Panc1 (cell line): ENCODE data around the gene CDH13.

Experiments used
- TF ChIP-seq, protein P1 (sequence below), 2 experiments: IDR thresholded peaks; 2 replicates each; pipeline ENCODE4 v1.6.1; 2011 to 2012; ENCODE audit warnings: low read depth in 2 of 2, control low read depth in 1 of 2, low read length in 1 of 2, mild to moderate bottlenecking in 1 of 2, moderate library complexity in 1 of 2; ENCODE audit not compliant: insufficient read depth in 1 of 2
- TF ChIP-seq, protein P2 (sequence below): fragments of 450-650 bp; IDR thresholded peaks from 2 replicates; pipeline ENCODE4 v1.5.1; 2017; ENCODE audit warnings: mild to moderate bottlenecking

- TF ChIP-seq, protein P1, sequence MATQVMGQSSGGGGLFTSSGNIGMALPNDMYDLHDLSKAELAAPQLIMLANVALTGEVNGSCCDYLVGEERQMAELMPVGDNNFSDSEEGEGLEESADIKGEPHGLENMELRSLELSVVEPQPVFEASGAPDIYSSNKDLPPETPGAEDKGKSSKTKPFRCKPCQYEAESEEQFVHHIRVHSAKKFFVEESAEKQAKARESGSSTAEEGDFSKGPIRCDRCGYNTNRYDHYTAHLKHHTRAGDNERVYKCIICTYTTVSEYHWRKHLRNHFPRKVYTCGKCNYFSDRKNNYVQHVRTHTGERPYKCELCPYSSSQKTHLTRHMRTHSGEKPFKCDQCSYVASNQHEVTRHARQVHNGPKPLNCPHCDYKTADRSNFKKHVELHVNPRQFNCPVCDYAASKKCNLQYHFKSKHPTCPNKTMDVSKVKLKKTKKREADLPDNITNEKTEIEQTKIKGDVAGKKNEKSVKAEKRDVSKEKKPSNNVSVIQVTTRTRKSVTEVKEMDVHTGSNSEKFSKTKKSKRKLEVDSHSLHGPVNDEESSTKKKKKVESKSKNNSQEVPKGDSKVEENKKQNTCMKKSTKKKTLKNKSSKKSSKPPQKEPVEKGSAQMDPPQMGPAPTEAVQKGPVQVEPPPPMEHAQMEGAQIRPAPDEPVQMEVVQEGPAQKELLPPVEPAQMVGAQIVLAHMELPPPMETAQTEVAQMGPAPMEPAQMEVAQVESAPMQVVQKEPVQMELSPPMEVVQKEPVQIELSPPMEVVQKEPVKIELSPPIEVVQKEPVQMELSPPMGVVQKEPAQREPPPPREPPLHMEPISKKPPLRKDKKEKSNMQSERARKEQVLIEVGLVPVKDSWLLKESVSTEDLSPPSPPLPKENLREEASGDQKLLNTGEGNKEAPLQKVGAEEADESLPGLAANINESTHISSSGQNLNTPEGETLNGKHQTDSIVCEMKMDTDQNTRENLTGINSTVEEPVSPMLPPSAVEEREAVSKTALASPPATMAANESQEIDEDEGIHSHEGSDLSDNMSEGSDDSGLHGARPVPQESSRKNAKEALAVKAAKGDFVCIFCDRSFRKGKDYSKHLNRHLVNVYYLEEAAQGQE (IDR thresholded peaks at IDR 0.05; ENCODE audit: insufficient read depth in 1 of 2, low read depth in 2 of 2, low read length in 1 of 2) = no peak
- TF ChIP-seq, protein P2, sequence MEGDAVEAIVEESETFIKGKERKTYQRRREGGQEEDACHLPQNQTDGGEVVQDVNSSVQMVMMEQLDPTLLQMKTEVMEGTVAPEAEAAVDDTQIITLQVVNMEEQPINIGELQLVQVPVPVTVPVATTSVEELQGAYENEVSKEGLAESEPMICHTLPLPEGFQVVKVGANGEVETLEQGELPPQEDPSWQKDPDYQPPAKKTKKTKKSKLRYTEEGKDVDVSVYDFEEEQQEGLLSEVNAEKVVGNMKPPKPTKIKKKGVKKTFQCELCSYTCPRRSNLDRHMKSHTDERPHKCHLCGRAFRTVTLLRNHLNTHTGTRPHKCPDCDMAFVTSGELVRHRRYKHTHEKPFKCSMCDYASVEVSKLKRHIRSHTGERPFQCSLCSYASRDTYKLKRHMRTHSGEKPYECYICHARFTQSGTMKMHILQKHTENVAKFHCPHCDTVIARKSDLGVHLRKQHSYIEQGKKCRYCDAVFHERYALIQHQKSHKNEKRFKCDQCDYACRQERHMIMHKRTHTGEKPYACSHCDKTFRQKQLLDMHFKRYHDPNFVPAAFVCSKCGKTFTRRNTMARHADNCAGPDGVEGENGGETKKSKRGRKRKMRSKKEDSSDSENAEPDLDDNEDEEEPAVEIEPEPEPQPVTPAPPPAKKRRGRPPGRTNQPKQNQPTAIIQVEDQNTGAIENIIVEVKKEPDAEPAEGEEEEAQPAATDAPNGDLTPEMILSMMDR = no peak
These were observed 689.7 kb downstream of the CDH13 start for GRCh38 chr16:83316458-83316857.
